Globus pallidus (tissue), 1 donor: ENCODE data around the gene PC.
A peak's percentile ranks its signal among the peaks of the same experiment; 100 is the strongest.
"Not testable (repeated sequence)": the region's sequence is repeated elsewhere in the genome, so short reads cannot be mapped to it uniquely, and the experiment has no call there.

Source experiments
- DNase-seq: peaks from one replicate; pipeline ENCODE4 v3.0.0-alpha.2; 2015; ENCODE audit warnings: low spot score

Gene PC

GRCh38 chr11:66842896-66843775 lies 115.0 kb downstream of the PC start, which contains the start of gene RCE1:
TSS of gene RCE1 (plus strand) at chr11:66843441. CDS start at chr11:66843456, 15 bp downstream.
- peak; percentile 87 for DNase-seq

GRCh38 chr11:66842501-66842895 lies 115.7 kb downstream of the PC start:
- DNase-seq = no peak

- DNase-seq = no peak
Observed at GRCh38 chr11:66841861-66842260, 116.3 kb downstream of the PC start.

GRCh38 chr11:66840317-66841091 lies 117.7 kb downstream of the PC start:
- no peak for DNase-seq

GRCh38 chr11:66835768-66836405 lies 122.3 kb downstream of the PC start:
- DNase-seq = no peak

- DNase-seq = no peak
Observed at GRCh38 chr11:66834943-66835342, 123.2 kb downstream of the PC start.

- no peak for DNase-seq
Observed at GRCh38 chr11:66834539-66834845, 123.7 kb downstream of the PC start.

GRCh38 chr11:66824573-66824972 lies 133.6 kb downstream of the PC start:
- not testable (repeated sequence) for DNase-seq

GRCh38 chr11:66823700-66824099 lies 134.5 kb downstream of the PC start:
- DNase-seq = no peak

GRCh38 chr11:66820901-66821300 lies 137.3 kb downstream of the PC start:
- no peak for DNase-seq

GRCh38 chr11:66820381-66820780 lies 137.8 kb downstream of the PC start:
- DNase-seq = no peak

- no peak for DNase-seq
Observed at GRCh38 chr11:66818231-66818955, 139.8 kb downstream of the PC start.

- DNase-seq = no peak
Observed at GRCh38 chr11:66815646-66816045, 142.5 kb downstream of the PC start.

GRCh38 chr11:66814678-66815077 lies 143.5 kb downstream of the PC start:
- no peak for DNase-seq

- no peak for DNase-seq
Observed at GRCh38 chr11:66810576-66811185, 147.5 kb downstream of the PC start.

GRCh38 chr11:66809592-66809991 lies 148.6 kb downstream of the PC start:
- DNase-seq = no peak

GRCh38 chr11:66800720-66801428 lies 157.3 kb downstream of the PC start:
- no peak for DNase-seq

GRCh38 chr11:66799815-66800214 lies 158.4 kb downstream of the PC start:
- DNase-seq = not testable (repeated sequence)
